Measurements from ENCODE around the gene ZSWIM5.

DNA sequence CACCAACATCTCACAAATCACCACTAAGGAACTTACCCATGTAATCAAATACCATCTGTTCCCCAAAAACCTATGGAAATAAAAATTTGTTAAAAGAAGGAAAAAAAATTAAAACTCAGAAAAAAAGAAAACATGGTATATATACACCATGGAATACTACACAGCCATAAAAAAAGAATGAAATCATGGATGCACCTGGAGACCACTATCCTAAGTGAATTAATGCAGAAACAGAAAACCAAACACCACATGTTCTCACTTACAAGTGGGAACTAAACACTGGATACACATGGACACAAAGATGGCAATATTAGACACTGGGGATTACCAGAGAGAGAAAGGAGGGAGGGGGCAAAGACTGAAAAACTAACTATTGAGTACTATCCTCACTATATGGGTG is 50.4 kb downstream of the ZSWIM5 start:
- TF ChIP-seq, protein P1, sequence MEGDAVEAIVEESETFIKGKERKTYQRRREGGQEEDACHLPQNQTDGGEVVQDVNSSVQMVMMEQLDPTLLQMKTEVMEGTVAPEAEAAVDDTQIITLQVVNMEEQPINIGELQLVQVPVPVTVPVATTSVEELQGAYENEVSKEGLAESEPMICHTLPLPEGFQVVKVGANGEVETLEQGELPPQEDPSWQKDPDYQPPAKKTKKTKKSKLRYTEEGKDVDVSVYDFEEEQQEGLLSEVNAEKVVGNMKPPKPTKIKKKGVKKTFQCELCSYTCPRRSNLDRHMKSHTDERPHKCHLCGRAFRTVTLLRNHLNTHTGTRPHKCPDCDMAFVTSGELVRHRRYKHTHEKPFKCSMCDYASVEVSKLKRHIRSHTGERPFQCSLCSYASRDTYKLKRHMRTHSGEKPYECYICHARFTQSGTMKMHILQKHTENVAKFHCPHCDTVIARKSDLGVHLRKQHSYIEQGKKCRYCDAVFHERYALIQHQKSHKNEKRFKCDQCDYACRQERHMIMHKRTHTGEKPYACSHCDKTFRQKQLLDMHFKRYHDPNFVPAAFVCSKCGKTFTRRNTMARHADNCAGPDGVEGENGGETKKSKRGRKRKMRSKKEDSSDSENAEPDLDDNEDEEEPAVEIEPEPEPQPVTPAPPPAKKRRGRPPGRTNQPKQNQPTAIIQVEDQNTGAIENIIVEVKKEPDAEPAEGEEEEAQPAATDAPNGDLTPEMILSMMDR (IDR thresholded peaks at IDR 0.05): no peak
- TF ChIP-seq POLR2A (IDR thresholded peaks at IDR 0.05): no peak
- TF ChIP-seq EP300 (IDR thresholded peaks at IDR 0.05): no peak

Data from tibial nerve (tissue), 4 donors.